IPS DF 4.7 (cell line): ENCODE measurements around the gene SLC11A1.

Experiments used
- DNase-seq: peaks from one replicate; pipeline ENCODE4 v3.0.0-alpha.2; 2013; ENCODE audit warnings: low spot score; ENCODE audit errors: extremely low read depth

Gene SLC11A1

DNA sequence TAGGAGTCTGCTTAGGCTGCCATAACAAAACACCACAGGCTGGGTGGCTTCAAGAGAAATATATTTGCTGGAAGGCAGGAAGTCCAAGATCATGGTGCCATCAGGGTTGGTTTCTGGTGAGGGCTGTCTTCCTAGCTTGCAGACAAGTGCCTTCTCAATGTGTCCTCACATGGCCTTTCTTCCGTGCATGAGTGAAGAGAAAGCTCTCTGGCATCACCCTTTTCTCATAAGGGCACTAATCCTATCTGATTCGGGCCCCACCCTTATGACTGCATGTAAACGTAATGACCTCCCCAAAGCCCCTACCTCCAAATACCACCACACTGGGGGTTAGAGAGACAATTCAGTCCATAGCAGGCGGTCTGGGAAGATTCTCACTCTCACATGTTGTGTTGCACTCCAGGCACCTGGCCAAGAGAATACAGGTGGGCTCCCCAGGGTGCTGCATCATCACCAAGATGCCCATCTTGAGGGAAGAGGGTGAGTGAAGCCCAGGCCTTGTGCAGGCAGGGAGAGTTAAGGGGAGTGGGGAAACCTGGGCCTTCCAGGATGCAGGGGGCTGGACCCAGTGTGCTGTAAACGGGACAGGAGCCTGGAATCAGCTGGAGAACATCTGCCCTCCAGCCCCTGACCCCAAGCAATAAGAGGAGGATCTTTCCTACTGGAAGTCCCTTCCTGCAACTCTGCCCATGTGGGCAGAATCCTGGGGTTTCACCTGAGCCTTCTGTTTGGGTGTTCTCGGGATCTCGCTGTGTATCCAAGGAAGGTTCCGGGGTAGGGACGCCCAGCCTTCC, 15.3 kb upstream of the SLC11A1 start:
- no peak for DNase-seq

DNA sequence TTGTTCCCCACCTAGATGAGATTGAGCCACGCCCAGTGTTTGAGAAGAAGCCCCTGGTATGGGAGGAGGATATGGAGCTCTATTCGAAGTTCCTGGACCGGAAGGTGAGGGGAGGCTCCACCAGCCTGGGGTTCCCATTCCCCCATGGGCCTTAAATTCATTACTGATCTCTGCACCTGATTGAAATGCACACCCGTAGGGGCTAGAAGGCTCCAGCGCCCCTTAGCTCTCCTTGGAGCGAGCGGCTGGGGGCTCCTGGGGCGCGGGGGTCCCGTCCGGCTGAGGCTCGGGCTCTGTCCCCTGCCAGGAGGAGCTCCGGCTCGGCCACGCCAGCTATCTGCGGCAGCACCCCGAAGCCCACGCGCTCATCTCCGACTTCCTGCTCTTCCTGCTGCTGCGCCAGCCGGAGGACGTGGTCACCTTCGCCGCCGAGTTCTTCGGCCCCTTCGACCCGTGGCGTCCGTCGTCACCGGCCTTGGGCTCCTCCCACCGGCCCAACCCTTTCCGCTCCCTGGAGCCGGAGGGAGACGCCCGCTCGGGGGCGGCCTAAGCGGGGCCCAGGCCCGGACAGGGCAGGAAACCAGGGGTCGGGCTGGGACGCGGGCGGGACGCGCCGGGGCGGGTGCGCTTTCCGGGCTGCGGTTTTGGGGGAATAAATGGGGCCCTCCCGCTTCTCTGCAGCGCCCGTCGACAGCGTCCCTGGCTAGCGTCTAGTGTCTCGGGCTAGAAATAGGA, 14.5 kb upstream of the SLC11A1 start:
- no peak for DNase-seq

DNA sequence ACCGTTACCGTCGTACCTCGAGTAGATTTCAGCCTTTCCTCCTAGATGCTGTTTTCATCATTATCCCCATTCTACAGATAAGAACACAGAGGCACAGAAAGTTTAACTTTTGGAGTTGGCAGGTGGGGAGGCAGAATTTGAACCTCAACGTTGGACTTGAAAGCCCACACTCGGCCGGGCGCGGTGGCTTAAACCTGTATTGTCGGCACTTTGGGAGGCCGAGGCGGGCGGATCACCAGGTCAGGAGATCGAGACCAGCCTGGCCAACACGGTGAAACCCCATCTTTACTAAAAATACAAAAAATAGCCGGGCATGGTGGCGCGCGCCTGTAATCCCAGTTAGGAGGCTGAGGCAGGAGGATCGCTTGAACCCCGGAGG, 13.9 kb upstream of the SLC11A1 start:
- DNase-seq = no peak

DNA sequence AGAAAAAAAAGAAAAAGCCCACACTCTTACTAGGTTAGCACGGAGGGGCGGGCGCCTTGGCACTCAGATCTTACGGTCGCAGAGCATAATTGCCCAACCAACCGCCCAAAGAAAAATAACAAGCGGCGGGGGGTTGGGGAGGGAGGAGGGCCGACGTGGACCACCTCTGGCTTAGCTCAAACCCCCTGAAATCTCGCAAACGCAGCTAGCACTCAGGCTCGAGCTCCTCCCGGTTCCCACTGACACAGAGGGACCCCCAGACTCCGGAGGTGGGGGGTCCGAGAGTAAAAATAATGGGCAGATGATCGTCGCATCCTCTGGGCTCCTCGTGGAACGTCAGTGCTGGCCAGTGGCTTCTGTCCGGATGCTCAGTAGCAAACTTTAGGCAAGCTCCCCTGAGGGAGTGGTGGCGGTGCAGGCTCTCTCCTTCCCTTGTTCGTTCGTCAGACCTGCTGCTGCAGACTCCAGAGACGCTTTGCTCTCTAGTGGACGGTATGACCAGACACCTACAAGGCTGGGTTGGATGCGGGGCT, 13.4 kb upstream of the SLC11A1 start:
- no peak for DNase-seq

DNA sequence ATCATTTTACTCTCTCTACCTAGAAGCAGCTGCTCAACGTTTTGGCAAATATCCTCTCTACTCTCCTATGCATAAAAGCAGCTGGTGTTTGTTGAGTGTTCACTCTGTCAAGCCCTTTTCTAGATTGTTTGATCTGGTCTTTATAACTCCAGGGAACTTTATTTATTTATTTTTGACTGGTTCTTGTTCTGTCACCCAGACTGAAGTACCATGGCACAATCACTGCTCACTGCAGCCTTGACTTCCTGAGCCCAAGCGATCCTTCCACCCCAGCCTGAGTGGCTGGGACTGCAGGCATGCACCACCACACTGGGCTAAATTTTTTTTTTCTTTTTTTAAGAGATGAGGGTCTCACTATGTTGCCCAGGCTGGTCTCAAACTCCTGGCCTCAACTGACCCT, 12.7 kb upstream of the SLC11A1 start:
- no peak for DNase-seq

DNA sequence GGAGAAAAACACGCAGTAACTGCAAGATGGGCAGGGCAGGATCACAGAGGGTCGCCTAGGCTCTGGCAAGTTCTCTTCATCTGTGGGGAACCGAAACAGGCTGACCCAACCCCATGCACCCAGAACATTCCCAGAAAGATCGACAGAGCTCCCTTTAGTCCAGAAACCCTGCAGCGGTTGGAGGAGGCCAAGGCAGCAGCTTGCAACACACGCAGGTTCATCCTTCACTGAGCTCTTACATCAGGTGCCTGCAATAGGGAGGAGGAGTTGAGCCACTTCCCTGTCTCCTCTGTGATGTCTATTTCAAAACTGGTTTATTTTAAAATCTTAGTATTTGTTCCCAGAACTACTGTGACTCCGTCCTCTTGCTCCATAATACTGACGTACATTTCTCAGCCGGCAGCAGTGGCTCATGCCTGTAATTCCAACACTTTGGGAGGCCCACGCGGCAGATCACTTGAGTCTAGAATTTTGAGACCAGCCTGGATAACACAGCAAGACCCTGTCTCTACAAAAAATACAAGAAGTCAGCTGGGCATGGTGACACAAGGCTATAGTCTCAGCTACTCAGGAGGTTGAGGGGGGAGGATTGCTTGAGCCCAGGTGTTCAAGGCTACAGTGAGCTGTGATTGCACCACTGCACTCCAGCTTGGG, 11.5 kb upstream of the SLC11A1 start:
- no peak for DNase-seq

DNA sequence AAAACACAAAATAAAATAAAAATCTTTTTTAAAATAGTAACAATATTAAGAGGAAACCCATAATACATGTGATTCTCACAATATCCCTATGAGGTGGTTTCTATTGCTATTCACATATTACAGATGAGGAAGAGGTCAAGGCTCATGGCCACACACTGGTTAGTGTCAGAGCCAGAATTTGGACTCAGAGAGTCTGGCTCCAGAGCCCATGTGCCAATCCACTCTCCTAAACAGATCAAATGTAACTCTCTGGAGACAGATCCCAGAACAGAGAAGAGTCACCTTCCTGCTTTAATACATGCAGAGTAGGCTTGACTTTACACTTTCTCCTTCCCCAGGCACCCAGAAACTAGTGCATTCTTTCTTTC, 10.1 kb upstream of the SLC11A1 start:
- no peak for DNase-seq

DNA sequence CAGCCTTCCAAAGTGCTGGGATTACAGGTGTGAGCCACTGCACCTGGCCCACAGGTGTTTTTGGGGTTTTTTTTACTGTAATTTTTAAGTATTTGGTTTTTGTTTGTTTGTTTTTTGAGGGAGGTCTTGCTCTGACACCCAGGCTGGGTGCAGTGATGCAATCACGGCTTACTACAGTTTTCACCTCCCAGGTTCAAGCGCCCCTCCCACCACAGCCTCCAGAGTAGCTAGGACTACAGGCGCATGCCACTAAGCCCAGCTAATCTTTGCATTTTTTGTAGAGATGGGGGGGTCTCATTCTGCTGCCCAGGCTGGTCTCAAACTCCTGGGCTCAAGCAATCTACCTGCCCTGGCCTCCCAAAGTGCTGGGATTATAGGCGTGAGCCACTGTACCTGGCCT, 7.3 kb upstream of the SLC11A1 start:
- no peak for DNase-seq

DNA sequence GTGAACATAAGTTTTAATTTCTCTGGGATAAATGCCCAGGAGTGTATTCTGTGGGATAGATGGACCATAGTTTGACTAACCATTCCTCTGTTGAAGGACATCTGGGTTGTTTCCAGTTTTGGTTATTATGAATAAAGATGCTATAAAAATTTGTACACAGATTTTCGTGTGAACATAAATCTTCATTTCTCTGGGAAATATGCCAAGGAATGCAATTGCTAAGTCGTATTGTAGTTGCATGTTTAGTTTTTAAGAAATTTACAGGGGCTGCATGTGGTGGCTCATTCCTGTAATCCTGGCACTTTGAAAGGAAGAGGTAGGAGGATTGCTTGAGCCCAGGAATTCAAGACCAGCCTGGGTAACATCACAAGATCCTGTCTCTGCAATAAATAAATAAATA, 6.9 kb upstream of the SLC11A1 start:
- DNase-seq = no peak

DNA sequence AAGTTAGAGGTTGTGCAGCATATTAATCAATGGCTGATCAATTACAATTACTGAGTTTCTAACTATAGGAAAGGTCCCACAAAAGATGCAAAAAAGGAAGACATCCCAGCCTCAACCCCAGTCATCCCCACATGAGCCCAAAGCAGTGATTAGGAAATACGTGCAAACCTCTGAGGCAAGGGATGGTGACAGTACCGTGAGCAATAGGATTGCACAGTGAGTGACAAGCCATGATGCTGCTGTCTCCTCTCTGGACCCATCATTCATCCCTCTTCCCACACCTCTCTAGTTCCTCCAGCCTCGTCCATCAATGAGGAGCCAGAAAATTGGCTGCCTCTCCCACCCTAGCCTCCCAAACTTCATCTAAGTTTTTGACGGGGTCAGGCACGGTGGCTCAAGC, 4.0 kb upstream of the SLC11A1 start:
- DNase-seq = no peak

DNA sequence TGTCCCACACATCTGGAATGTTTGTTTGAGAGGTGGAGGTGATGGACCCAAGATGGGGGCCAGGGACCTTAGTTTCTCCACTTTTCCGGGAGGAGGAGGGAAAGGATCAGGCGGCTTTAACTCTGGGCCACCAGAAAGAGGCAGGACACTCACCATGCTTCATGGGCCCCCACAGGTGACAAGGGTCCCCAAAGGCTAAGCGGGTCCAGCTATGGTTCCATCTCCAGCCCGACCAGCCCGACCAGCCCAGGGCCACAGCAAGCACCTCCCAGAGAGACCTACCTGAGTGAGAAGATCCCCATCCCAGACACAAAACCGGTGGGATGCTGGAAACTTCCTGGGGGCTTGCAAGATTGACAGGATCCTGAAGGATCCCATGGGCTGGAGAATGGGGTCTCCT, 712 bp downstream of the SLC11A1 start:
- DNase-seq = no peak

DNA sequence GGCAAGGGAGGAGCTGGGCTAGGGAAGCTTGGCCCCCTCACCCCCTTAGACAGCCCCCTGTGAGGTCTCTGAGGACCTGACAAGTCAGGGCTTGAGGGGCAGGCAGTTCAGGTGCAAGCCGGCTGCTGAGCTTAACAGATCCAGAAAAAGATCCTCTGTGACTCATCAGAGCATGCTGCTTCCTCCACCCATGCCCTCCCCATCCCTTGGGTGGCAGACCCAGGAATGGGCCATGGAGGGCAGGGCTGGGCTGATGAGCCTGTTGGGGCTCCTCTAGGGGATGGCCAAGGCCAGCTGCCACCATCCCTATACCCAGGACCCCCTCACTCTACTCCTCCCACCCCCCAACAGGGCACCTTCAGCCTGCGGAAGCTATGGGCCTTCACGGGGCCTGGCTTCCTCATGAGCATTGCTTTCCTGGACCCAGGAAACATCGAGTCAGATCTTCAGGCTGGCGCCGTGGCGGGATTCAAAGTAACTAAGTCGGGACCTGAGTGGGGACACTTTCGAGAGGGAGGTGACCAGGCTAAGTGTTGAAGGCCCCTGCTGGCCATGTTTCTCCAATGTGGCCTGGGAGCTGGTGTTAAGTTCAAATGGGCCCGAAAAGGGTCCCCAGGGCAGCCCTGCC, 1.9 kb downstream of the SLC11A1 start:
- DNase-seq = no peak

DNA sequence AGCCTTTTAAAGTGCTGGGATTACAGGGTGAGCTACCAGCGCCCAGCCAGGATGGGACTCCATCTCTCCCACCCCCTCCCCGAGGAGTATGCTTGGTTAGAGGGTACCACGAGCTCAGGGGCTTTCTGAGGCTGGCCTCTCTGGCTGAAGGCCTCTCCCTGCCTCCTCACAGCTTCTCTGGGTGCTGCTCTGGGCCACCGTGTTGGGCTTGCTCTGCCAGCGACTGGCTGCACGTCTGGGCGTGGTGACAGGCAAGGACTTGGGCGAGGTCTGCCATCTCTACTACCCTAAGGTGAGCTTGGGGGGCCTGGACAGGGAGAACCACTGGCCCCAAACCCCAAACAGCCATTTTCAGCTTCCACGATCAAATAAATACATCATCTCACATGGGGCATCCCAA, 2.9 kb downstream of the SLC11A1 start:
- no peak for DNase-seq

DNA sequence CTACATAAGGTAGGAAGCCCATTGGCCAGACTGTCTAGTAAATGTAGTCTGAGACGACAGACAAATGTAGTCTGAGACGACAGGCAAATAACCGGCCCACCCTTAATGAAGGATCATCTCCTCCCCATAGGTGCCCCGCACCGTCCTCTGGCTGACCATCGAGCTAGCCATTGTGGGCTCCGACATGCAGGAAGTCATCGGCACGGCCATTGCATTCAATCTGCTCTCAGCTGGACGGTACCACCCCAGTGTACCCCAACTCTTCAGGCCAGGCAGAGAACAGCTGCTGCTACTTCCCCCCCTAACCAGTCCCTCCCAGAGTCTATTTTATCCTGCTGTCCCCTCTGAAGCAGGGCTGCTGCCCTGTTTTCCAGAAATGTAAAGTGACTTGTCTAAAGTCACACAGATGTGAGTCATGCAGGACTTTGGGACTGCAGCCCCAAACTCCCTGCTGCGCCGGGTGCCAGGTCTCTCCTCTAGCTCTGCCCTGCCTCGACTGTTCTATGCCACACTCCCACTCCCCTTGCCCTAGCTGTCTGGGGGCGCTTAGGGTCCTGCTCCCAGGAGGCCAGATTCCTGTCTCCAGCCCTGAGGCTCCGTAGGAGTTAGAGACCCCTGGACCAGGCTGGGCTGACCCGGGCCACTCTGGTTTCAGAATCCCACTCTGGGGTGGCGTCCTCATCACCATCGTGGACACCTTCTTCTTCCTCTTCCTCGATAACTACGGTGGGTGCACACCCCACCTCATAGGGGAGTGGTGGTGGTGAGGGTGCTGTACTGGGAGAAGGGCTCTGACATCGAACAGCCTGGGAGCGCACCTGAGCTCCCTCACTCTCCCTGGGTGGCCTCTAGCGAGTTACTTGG, 4.7 kb downstream of the SLC11A1 start:
- no peak for DNase-seq

DNA sequence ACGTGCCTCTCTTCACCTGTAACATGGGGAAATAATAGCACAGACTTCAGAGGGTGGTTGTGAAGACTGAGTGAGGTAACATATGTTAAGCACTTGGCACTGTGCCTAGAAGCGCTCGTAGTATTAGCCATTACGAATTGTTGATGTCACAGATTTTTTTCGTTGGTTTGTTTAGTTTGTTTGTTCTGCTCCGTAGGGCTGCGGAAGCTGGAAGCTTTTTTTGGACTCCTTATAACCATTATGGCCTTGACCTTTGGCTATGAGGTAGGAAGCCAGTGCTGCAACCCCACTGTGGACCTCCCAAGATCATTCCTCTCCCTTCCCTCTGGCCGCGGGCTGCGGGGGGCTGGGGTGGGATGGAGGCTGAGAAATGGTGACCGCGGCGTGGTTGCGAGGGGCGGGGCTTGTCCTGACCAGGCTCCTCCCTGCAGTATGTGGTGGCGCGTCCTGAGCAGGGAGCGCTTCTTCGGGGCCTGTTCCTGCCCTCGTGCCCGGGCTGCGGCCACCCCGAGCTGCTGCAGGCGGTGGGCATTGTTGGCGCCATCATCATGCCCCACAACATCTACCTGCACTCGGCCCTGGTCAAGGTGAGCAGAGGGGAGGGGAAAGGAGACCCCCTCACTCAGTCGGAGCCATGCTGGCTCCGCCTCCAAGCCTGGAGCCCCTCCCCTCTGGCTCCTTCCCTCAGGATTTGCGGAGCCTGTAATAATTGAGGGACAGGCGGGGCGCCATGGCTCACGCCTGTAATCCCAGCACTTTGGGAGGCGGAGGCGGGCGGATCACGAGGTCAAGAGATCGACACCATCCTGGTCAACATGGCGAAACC, 5.5 kb downstream of the SLC11A1 start:
- no peak for DNase-seq

DNA sequence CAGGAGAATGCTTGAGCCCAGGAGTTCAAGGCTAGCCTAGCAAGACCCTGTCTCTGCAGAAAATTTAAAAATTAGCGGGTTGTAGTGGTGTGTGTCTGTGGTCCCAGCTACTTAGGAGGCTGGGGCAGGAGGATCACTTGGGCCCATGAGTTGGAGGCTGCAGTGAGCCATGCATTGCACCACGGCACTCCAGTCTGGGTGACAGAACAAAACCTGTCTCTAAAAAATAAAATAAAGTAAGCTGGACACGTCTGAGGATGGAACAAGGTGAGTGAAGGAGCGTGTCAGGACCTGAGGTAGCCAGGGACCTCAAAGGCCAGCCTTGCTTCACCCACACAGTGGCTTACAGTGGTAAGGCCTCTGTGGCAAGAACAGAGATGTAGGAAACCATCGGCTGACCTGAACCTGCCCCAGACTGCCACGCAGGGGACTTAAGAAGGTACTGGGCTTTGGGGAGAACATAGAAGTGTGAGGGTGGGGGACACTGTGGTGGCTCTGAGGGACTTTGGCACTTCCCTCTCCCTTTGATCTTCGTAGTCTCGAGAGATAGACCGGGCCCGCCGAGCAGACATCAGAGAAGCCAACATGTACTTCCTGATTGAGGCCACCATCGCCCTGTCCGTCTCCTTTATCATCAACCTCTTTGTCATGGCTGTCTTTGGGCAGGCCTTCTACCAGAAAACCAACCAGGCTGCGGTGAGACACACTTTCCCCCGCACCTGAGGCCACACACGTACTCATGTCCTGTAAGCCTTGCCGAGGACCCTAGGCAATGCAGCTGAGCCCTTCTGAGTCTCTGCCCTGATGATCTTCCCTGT, 7.5 kb downstream of the SLC11A1 start:
- DNase-seq = no peak

DNA sequence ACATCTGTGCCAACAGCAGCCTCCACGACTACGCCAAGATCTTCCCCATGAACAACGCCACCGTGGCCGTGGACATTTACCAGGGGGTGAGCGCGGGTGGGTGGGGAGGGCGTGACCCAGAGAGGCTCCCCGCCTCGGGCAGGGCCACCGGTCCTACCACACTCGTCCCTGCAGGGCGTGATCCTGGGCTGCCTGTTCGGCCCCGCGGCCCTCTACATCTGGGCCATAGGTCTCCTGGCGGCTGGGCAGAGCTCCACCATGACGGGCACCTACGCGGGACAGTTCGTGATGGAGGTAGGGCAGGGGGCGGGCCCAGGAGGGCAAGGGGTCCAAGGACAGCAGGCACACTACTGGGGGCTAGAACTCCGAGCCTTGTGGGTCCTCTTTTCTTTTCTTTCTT, 9.1 kb downstream of the SLC11A1 start:
- no peak for DNase-seq

DNA sequence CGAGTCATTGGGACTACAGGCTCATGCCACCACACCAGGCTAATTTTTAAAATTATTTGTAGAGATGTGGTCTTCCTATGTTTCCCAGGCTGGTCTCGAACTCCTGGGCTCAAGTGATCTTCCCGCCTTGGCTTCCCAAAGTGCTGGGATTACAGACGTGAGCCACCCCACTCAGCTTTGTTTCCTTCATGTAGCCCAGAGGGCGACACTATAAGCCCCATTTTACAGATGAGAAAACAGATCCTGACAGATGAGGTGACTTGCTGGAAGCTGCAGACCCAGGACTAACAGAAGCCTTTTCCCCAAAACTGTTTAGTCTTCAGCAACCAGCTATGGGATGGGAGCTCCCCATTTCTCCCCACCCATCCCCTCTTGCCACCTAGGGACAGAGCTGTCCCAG, 10.4 kb downstream of the SLC11A1 start:
- no peak for DNase-seq

DNA sequence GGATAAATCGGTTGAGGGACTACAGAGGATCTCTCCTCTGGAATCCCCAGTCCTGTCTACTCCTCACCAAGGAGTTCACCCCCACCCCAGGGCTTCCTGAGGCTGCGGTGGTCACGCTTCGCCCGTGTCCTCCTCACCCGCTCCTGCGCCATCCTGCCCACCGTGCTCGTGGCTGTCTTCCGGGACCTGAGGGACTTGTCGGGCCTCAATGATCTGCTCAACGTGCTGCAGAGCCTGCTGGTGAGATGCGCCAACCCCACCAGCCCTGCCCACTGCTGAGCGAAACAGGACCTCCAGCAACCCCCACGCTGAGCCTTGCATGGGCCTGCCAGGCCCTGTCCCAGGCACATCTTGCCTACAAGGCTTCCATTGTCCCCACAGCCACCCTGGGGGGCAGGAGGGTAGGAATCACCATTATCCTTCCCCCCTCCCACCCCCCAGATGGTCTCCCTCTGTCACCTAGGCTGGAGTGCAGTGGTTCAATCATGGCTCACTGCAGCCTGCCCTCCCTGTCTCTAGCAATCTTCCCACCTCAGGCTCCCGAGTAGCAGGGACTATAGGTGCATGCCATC, 10.9 kb downstream of the SLC11A1 start:
- DNase-seq = no peak
